Psoas muscle (tissue), 8 donors: ENCODE data around the gene HSP90AA1. TPM values are rescaled to one million over a fixed set of nuclear protein-coding genes. Genes with fewer than 3 reads are reported as not detected.

Experiments used
- ATAC-seq, 4 donors: fragments of 200-7000 bp; cut with Tn5 transposase; one replicate each; pipeline ENCODE4 v1.9.1; 2020; ENCODE audit warnings: moderate library complexity in 3 of 4, mild to moderate bottlenecking in 2 of 4
- DNase-seq, 2 donors: peaks; one replicate each; pipeline ENCODE4 v3.0.0-alpha.2; 2020
- H3K27ac ChIP-seq: fragments of 200-600 bp; one replicate; pipeline ENCODE4 v1.8.0; 2022
- H3K27me3 ChIP-seq, 3 donors: fragments of 200-600 bp in 1 of 3; one replicate each; pipeline versions ENCODE4 v1.6.1 to v1.8.0; 2013 to 2022; ENCODE audit warnings: low read length in 2 of 3, mild to moderate bottlenecking in 2 of 3, moderate library complexity in 1 of 3; ENCODE audit not compliant: insufficient read depth in 3 of 3
- H3K36me3 ChIP-seq, 2 donors: fragments of 200-600 bp in 1 of 2; one replicate each; pipeline versions ENCODE4 v1.6.1 to v1.8.0; 2013 to 2022; ENCODE audit warnings: low read depth in 1 of 2, mild to moderate bottlenecking in 1 of 2, moderate library complexity in 1 of 2; ENCODE audit not compliant: insufficient read depth in 1 of 2
- H3K4me1 ChIP-seq: fragments of 200-600 bp; one replicate; pipeline ENCODE4 v1.8.0; 2022
- H3K4me3 ChIP-seq: fragments of 200-600 bp; one replicate; pipeline ENCODE4 v1.8.0; 2022; ENCODE audit warnings: mild to moderate bottlenecking
- H3K9me3 ChIP-seq: fragments of 200-600 bp; one replicate; pipeline ENCODE4 v1.8.0; 2022
- WGBS, 3 donors: extraction: QIAGEN DNeasy Blood & Tissue Kit; methylation state at CpG; one replicate each; pipeline versions ENCODE4 v1.1.6 to v1.1.7; 2013; 5-methylcytosine and 5-hydroxymethylcytosine counted together
- intact Hi-C, 2 donors: fragments of 100-400 bp; cut with DNase I; formaldehyde crosslinking; loops; one replicate each; pipeline versions ENCODE4 v1.11.0 to v1.14.2; 2022
- polyA plus RNA-seq, 3 donors: library from polyadenylated mRNA; stranded (reverse); fragments of 200-250 nt; gene quantifications; one replicate each; pipeline ENCODE4 v1.2.3, GENCODE V29; 2013
- total RNA-seq, 4 donors: library from RNA; stranded (reverse); fragmentation: NEBNext Ultra II Directional in 2 of 4; extraction: Animal tissue kit (Norgen Biotek cat#: 25700) in 2 of 4; gene quantifications; one replicate each; pipeline versions ENCODE4 v1.2.1 to v1.2.4, GENCODE V29; 2021 to 2023
- TF ChIP-seq, protein P1 (sequence below): fragments of 200-600 bp; IDR thresholded peaks from one replicate; pipeline ENCODE4 v1.8.0; 2022; ENCODE audit warnings: antibody characterized with exemption
- donor health status: healthy with polysubstance abuse.
- donor health status: DM: no; HTN: no; CAD: no; lungs with moderate emphysema.
- donor health status: Bipolar disorder and iron deficiency.
- donor health status: healthy.
- donor health status: DM: yes; HTN: yes; CAD: no.
- donor health status: DM: no; HTN: no; CAD: no.
- donor health status: DM: no; HTN: no; CAD: no.
- donor health status: DM: yes; HTN: yes; CAD: no.

Gene HSP90AA1
- total and polyA plus RNA-seq, 7 donors: 398 to 1,480 (median 549) TPM

- WGBS, 3 donors: 83 to 88% (median 85%) methylated on average over 5 of the region's 5 CpGs
Observed at GRCh38 chr14:102126807-102127455, 40.1 kb upstream of the HSP90AA1 start.

DNA sequence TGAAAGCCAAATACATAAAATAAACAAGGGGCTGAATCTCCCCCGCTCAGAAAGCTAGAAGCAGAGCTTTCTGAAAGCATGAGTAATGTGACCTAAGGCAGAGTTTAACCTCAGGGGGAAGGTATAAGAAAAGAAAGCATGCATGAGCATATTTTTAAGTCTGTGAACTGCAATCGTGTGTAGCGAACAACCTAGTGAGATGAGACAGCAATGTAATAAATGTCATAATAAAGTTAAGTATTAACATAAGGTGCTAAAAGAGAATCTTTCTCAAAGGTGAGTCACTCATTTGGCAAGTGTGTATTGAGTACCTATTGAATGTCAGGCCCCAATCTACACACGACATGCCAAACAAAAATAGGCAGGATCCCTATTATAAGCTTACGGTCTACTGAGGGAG lies 38.7 kb upstream of the HSP90AA1 start:
- no peak overlapping the region for H3K27ac ChIP-seq

More at GRCh38 chr14:102126807-102127455, 40.1 kb upstream of the HSP90AA1 start:
- intact Hi-C loops: no loop called here
- Histone ChIP-seq H3K27ac (no peak overlapping the region), H3K4me1 (no peaks in the 10 kb centered on the region), H3K4me3 (no peak overlapping the region), H3K9me3 (no peaks in the 10 kb centered on the region), H3K36me3 (no peaks in the 10 kb centered on the region), H3K27me3 (no peaks in the 10 kb centered on the region)
- TF ChIP-seq, protein P1, sequence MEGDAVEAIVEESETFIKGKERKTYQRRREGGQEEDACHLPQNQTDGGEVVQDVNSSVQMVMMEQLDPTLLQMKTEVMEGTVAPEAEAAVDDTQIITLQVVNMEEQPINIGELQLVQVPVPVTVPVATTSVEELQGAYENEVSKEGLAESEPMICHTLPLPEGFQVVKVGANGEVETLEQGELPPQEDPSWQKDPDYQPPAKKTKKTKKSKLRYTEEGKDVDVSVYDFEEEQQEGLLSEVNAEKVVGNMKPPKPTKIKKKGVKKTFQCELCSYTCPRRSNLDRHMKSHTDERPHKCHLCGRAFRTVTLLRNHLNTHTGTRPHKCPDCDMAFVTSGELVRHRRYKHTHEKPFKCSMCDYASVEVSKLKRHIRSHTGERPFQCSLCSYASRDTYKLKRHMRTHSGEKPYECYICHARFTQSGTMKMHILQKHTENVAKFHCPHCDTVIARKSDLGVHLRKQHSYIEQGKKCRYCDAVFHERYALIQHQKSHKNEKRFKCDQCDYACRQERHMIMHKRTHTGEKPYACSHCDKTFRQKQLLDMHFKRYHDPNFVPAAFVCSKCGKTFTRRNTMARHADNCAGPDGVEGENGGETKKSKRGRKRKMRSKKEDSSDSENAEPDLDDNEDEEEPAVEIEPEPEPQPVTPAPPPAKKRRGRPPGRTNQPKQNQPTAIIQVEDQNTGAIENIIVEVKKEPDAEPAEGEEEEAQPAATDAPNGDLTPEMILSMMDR: no peak
- no peak for ATAC-seq
- DNase-seq: no peak

DNA sequence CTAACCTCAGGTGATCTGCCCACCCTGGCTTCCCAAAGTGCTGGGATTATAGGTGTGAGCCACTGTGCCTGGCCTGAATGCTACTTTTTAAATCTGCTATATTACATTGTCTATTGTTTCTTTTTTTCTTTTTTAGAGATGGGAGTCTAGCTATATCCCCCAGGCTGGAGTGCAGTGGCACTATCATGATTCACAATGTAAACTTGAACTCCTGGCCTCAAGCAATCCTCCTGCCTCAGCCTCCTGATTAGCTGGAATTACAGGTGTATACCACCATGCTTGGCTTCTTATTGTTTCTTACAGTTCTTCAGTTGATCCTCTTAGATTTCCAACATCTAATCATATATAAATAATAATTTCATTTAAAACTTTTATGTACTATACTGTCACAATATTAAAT lies 37.6 kb upstream of the HSP90AA1 start:
- intact Hi-C loops: no loop called here
- H3K27me3 ChIP-seq: no peaks in the 10 kb centered on the region
- no peaks in the 10 kb centered on the region for H3K4me1 ChIP-seq
- H3K27ac ChIP-seq: no peak overlapping the region
- H3K36me3 ChIP-seq: no peaks in the 10 kb centered on the region
- TF ChIP-seq, protein P1: no peak
- ATAC-seq (no peak), DNase-seq (no peak)
- no peak overlapping the region for H3K4me3 ChIP-seq
- H3K9me3 ChIP-seq: no peaks in the 10 kb centered on the region

More for the DNA sequence above, 38.7 kb upstream of the HSP90AA1 start:
- H3K4me1 ChIP-seq: no peaks in the 10 kb centered on the region
- no peaks in the 10 kb centered on the region for H3K27me3 ChIP-seq
- no peak for DNase-seq
- WGBS, 3 donors: 79 to 89% (median 83%) methylated on average over 5 of the region's 5 CpGs
- no peaks in the 10 kb centered on the region for H3K9me3 ChIP-seq
- TF ChIP-seq, protein P1: no peak
- intact Hi-C loops: no loop called here
- no peak overlapping the region for H3K4me3 ChIP-seq
- no peaks in the 10 kb centered on the region for H3K36me3 ChIP-seq
- ATAC-seq: no peak

DNA sequence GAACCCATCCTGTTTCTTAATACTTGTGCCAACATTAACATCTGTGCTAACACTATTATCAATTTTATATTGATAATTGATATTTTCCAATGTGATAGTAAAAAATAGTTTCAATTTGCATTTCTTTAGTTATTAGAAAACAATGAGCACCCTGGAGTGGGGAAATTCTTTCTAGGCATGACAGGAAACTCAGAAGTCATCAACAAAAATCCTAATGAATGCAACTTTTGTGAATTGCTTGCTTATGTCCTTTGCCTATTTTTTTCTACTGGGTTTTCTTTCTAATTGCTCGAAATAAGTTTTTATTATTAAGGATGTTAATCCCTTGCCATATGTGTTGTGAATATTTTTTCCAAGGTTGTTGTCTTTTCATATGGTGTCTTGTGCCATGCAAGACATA lies 34.7 kb upstream of the HSP90AA1 start:
- ATAC-seq: no peak
- WGBS, 3 donors: 89 to 97% (median 92%) methylated on average over 1 of the region's 1 CpG
- Histone ChIP-seq H3K4me3 (no peak overlapping the region), H3K27ac (no peak overlapping the region), H3K9me3 (no peaks in the 10 kb centered on the region), H3K27me3 (no peaks in the 10 kb centered on the region), H3K4me1 (no peaks in the 10 kb centered on the region), H3K36me3 (no peaks in the 10 kb centered on the region)
- DNase-seq: no peak
- TF ChIP-seq, protein P1: no peak
- intact Hi-C loops: no loop called here

DNA sequence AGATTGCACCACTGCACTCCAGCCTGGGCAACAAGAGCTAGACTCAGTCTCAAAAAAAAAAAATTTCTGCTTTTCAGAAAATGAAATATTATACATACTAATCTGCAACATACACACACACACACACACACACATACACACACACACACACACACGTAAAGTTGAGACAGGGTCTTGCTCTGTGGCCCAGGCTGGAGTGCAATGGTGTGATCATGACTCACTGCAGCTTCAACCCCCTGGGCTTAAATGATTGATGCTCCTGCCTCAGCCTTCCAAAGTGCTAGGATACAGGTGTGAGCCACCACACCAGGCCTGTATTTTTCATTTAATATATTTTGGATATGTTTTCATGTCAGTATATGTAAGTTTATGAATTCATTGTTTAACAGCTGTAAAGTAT lies 34.0 kb upstream of the HSP90AA1 start:
- DNase-seq (no peak), ATAC-seq (no peak)
- no peaks in the 10 kb centered on the region for H3K36me3 ChIP-seq
- H3K4me3 ChIP-seq: no peak overlapping the region
- 86 to 89% (median 87%) methylated on average over 1 of the region's 1 CpG for WGBS, 3 donors
- H3K4me1 ChIP-seq: no peaks in the 10 kb centered on the region
- H3K9me3 ChIP-seq: no peaks in the 10 kb centered on the region
- no peak overlapping the region for H3K27ac ChIP-seq
- intact Hi-C loops: no loop called here
- TF ChIP-seq, protein P1: no peak
- H3K27me3 ChIP-seq: no peaks in the 10 kb centered on the region
